GM18526 (cell line): Measurements from ENCODE around the gene HCRT.

ENCODE experiments used
- POLR2A ChIP-seq: IDR thresholded peaks from 3 replicates; pipeline ENCODE4 v1.6.1; 2011; ENCODE audit not compliant: insufficient read length; ENCODE audit errors: extremely low read depth

HCRT gene

DNA sequence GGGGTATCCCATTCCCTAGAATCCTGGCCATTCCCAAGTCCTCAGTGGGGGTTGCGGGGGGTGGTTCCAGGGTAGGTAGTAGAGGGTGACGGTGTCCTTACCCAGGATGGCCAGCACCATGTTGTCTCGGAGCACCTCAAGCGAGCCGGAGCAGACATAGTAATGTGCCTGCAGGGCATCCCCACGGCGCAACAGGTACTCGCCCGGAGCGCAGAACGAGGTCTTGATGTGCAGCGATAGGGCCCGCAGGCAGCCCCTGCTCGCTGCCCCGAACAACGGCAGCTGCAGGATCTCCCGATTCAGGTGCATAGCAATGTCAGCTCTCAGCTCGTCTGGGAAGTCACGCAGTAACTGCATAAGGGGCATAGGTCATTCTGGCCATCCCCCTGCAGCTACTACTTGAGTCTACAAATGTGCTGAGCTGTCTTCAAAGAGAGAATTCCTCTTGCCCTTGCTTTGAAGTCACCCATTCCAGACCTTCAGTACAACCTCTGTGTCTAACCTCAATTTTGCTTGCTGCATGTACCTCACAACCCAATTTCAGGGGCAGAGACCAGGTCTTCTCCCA is 19.0 kb downstream of the HCRT start:
- no peak for TF ChIP-seq POLR2A

GRCh38 chr17:42165751-42166150 is 19.5 kb downstream of the HCRT start:
- TF ChIP-seq POLR2A = no peak

GRCh38 chr17:42163696-42164407 is 21.4 kb downstream of the HCRT start:
- TF ChIP-seq POLR2A = no peak

GRCh38 chr17:42163113-42163512 is 22.1 kb downstream of the HCRT start:
- TF ChIP-seq POLR2A = no peak

- TF ChIP-seq POLR2A = no peak
Observed at GRCh38 chr17:42160531-42160910, 24.7 kb downstream of the HCRT start.

DNA sequence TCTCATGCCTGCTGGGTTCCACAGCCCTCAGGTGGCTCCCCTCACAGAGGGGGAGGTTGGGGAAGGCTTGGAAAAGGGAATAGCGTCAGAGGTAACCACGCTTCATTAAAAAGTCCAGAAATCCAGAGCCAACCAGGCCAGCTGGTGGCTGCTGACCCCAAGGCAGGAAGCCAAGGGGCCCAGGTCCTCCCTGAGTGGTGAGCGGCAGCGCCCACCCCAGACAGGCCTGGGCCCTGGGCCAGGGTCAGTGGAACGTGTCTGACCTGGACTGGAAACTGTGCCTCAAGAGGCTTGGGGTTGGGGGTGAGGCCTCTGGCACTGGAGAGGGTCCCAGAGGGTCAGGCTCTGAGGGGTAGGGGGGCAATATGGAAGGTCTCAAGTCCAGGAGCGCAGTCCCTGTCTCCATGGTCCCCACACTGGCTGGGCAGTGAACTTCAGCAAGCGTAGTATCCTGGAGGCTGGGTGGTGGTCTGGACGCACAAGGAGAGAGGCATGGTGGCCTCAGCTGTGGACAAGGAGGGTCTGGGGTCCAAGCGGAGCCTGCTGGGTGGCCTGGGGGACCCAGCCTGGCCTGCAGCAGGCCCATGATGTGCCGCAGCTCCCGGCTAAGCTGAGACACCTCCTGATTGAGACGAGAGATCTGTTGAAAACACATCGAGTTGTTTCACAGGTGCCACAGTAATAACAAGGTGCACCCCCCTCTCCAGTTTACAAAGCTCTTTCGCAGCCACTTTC is 25.3 kb downstream of the HCRT start:
- TF ChIP-seq POLR2A = no peak

GRCh38 chr17:42155614-42156045 is 29.6 kb downstream of the HCRT start:
- no peak for TF ChIP-seq POLR2A

GRCh38 chr17:42153919-42154742 is 31.1 kb downstream of the HCRT start:
- no peak for TF ChIP-seq POLR2A

GRCh38 chr17:42146911-42147607 is 38.2 kb downstream of the HCRT start:
- TF ChIP-seq POLR2A = no peak

- TF ChIP-seq POLR2A = no peak
Observed at GRCh38 chr17:42142371-42142896, 42.8 kb downstream of the HCRT start.

DNA sequence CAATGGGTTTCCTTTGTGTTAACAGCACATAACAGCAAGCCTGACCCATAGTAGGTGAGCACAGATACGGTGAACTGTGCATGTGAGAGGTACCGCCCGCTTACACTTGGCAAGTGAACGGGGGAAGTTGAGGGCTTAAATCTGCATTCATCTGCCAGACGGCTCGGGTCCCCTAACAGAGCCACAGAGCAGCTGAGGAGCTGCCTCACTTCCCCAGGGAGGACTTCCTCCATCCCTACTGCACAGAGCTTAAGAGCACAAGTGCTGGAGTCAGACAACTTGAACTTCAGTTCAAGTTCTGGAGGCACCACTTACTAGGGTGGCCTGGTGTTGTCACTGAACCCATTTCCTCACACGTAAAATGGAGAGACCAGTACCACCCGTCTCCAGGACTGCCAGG is 43.9 kb downstream of the HCRT start:
- TF ChIP-seq POLR2A = no peak

DNA sequence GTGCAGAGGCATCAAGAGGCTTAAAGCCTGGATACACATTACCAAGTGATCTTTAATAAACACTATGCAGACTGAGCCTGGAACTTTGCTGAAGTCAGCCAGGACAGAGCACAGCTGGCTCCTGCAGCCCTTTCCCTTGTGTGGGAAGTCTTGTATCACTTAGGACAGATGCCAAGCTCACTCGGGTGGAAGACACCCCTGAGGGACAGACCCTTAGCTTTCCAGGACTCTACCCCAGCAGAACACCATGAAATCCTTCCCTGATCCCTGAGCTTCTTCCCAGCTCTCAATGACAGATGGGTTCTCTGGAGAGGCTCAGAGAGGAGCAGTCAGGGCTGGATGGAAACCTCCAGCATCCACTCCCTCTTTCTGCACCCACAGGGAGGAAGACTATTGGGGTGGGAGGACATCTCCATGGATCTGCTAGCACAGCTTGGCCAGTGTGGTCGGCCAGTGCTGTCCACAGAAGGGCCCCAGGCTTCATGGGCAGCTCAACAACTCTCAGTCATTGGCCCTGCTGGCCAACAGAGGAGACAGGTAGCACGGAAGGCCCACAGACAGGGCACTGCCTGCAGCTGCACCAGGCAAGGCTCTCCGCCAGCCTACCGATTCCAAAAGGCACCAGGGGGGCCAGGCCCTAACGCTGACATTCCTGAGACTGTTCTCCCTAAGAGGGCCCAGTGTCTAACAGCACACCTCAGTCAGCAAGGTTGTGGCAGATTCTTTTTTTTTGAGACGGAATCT is 46.3 kb downstream of the HCRT start:
- TF ChIP-seq POLR2A = no peak

DNA sequence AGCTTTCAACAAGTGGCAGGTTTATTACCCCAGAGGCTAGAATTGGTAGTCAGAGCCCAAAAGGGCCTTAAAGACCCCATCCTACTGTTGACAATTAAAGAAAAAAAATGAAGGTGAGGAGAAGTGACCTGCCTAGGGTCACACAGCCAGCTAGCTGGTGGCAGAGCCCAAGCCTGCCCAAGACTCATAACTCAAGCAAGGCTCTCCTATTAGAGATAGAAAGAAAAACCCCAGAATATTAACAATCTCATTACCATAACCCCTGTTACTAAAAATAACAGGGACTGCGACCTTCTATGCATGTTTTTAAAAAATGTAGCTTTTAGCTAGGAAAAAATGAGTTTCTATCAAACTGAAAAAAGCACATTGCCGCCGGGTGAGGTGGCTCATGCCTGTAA is 48.6 kb downstream of the HCRT start:
- no peak for TF ChIP-seq POLR2A
